Mucosa of stomach (tissue), 1 donor: ENCODE results near the gene C9orf50.
A peak's percentile ranks its signal among the peaks of the same experiment; 100 is the strongest.
"Not testable (repeated sequence)": the region's sequence is repeated elsewhere in the genome, so short reads cannot be mapped to it uniquely, and the experiment has no call there.

ENCODE experiments used
- H3K27me3 ChIP-seq: one replicate; pipeline ENCODE4 v1.7.0; 2013; ENCODE audit warnings: mild to moderate bottlenecking, low read length; ENCODE audit not compliant: control insufficient read depth, insufficient read depth
- H3K36me3 ChIP-seq: one replicate; pipeline ENCODE4 v1.7.0; 2013; ENCODE audit warnings: low read length; ENCODE audit not compliant: control insufficient read depth, insufficient read depth
- H3K4me1 ChIP-seq: one replicate; pipeline ENCODE4 v1.7.0; 2013; ENCODE audit warnings: mild to moderate bottlenecking, low read length; ENCODE audit not compliant: control insufficient read depth, insufficient read depth
- H3K4me3 ChIP-seq: one replicate; pipeline ENCODE4 v1.7.0; 2013; ENCODE audit warnings: low read length
- H3K9ac ChIP-seq: one replicate; pipeline ENCODE4 v1.7.0; 2013; ENCODE audit warnings: mild to moderate bottlenecking, low read length, moderate library complexity
- H3K9me3 ChIP-seq: one replicate; pipeline ENCODE4 v1.7.0; 2013; ENCODE audit warnings: mild to moderate bottlenecking, low read length, moderate library complexity; ENCODE audit not compliant: control insufficient read depth
- donor health status: Pancreatic carcinoma.

Gene C9orf50

DNA sequence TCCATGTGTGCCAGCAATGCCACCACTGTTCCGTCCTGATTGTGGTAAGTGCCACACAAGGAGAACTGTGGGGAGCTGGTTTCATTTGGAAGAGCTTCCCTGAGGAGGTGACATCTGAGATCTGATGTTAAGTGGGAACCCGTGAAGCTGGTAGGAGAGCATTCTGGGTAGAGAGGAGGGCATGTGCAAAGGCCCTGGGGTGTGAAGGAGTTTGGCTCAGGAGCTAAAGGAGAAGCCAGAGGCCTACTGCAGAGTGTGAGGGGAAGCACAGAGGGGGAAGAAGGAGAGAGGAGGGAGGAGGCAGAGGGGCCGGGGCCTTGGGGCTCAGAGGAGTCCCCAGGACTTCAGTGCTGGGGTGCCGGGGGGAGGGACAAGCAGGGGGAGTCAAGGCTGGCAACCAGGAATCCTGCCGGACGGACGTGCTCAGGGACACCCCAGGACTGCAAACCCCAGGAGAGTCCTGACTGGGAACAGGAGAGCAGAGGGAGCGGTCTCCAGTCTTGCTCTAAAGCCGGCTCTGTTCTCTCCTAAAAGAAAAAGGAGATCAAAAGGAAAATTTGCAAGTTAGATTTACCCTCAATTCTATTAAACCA lies 19.7 kb downstream of the C9orf50 start:
- Histone ChIP-seq H3K9ac (no peak overlapping the region), H3K9me3 (no peaks in the 10 kb centered on the region), H3K4me1 (peaks cover 26% of the 10 kb centered on the region), H3K36me3 (no peaks in the 10 kb centered on the region), H3K27me3 (peaks cover 10% of the 10 kb centered on the region), H3K4me3 (no peak overlapping the region)

DNA sequence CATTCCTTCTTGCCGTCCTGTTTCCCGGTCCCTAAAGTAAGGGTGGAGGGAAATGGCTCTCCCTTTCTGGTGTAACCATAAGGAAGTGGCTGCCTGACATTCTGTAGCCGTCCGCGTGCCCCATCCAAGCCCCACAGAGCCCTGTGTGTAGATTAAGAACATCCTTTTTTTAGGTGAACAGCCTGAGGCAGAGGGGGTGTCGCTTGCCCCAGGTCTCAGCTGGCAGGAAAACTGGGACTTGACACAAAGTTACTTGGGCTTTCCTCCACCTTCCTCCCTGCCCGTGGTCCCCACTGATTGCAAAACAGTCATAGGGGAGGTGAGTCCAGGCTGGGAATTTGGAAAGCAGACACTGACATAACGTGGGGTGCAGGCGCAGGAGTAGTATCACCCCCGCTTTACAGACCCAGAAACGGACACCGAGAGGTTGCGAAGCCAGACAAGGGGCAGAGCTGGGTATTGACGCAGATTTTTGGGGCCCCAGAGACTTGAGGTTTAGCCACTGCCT lies 22.8 kb downstream of the C9orf50 start:
- Histone ChIP-seq H3K9ac (peak overlapping the region; percentile 65), H3K4me3 (peak overlapping the region; percentile 8), H3K9me3 (no peaks in the 10 kb centered on the region), H3K27me3 (peaks cover 10% of the 10 kb centered on the region), H3K36me3 (no peaks in the 10 kb centered on the region), H3K4me1 (peaks cover 32% of the 10 kb centered on the region)

- peak overlapping the region; percentile 65 for H3K9ac ChIP-seq
- peak overlapping the region; percentile 8 for H3K4me3 ChIP-seq
- no peaks in the 10 kb centered on the region for H3K9me3 ChIP-seq
- H3K36me3 ChIP-seq = no peaks in the 10 kb centered on the region
- peaks cover 27% of the 10 kb centered on the region for H3K4me1 ChIP-seq
- peaks cover 10% of the 10 kb centered on the region for H3K27me3 ChIP-seq
Measured at GRCh38 chr9:129597355-129598088, 23.4 kb downstream of the C9orf50 start.

DNA sequence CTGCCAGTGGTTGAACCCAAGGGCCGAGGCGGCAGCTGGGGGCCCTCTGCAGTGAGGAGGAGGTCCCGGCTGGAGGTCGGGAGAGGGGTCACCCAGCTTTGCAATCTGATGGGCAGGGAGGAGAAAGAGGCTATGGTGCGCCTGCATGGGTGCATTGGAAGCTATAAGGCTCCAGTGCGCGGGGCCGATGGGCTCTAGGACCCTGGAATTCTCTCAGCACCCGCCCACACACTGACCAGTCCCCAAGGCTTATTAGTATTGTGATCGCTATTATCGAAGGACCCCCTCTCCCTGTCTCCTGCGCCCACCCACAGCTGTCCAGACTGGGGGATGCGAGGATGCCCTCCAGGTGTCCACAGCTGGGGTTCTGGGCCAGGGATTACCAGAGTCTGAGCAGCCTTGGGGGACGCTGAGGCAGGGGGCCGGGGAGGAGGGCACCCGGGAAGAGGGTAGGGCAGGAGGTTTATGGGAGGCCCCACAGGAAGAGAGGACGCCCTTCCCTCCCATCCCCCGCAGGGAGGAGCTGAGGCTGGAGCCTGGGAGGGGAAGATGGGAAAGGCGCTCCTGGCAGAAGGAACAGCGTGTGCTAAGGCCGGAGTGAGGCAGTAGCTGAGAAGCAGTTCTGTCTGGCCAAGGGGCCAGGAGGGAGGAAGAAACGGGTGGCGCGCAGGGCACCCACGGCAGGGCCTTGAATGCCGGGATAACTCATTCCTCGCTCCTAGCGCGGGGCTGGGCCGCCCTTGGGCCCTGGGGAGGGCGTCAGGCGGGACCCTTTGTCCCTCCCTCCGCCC lies 24.2 kb downstream of the C9orf50 start:
- Histone ChIP-seq H3K4me3 (no peak overlapping the region), H3K36me3 (no peaks in the 10 kb centered on the region), H3K27me3 (peaks cover 10% of the 10 kb centered on the region), H3K9me3 (no peaks in the 10 kb centered on the region), H3K4me1 (peaks cover 26% of the 10 kb centered on the region), H3K9ac (peak overlapping the region; percentile 59)

DNA sequence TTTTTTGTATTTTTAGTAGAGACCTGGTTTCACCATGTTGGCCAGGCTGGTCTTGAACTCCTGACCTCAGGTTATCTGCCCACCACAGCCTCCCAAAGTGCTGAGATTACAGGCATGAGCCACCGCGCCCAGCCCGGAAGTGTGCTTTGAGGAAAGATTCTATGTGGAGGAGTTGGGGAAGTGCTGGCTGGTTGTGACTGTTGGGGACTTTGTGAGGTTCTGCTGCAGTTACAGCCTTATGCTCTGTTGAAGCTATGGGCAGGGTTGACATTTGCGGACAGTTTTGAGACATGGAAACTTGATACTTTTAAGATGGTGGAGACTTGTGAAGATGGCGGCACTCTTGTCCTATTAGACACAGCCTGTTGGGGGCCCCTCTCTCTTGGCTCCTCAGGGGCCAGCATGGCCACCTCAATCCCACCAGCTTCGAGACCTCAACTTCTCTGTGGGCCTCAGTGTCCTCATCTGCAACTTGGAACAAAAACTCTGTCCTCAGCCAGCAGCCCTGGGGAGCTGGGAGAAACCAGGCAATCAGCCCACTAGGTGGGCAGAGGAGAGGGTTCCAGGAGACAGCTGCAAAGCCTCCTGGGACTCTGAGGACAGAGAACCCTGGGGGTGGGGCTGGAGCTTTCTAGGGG lies 24.9 kb downstream of the C9orf50 start:
- Histone ChIP-seq H3K4me1 (peaks cover 26% of the 10 kb centered on the region), H3K36me3 (no peaks in the 10 kb centered on the region), H3K4me3 (no peak overlapping the region), H3K27me3 (peaks cover 10% of the 10 kb centered on the region), H3K9me3 (no peaks in the 10 kb centered on the region), H3K9ac (peak overlapping the region; percentile 59)

GRCh38 chr9:129595311-129595741 lies 25.6 kb downstream of the C9orf50 start:
- Histone ChIP-seq H3K4me1 (peaks cover 26% of the 10 kb centered on the region), H3K4me3 (no peak overlapping the region), H3K36me3 (no peaks in the 10 kb centered on the region), H3K27me3 (peaks cover 10% of the 10 kb centered on the region), H3K9me3 (no peaks in the 10 kb centered on the region), H3K9ac (no peak overlapping the region)

DNA sequence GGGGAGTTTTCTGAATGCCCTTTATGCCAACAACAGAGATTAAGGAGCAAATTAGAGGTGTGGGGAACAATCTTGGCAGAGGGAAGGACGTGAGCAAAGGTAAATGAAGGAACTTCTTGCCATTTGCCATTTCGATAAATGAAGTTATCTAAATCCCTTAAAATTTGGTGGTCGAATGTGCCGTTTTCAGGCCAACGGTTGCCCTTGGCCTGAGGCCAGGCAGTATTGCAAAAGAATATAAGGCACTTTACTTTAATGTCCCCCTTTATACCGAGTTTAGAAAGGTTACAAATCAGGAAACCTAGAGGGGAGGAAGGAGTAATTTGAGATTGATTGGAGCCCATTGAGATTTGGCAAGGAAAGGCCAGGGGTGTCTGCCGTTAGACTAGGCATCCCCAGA lies 26.3 kb downstream of the C9orf50 start:
- Histone ChIP-seq H3K27me3 (peaks cover 10% of the 10 kb centered on the region), H3K9ac (no peak overlapping the region), H3K36me3 (no peaks in the 10 kb centered on the region), H3K4me1 (peaks cover 26% of the 10 kb centered on the region), H3K4me3 (no peak overlapping the region), H3K9me3 (no peaks in the 10 kb centered on the region)

GRCh38 chr9:129592790-129593189 lies 28.1 kb downstream of the C9orf50 start:
- H3K27me3 ChIP-seq, H3K9me3 ChIP-seq, H3K4me3 ChIP-seq, H3K36me3 ChIP-seq, H3K9ac ChIP-seq: not testable (repeated sequence)
- peaks cover 20% of the 10 kb centered on the region for H3K4me1 ChIP-seq

- no peaks in the 10 kb centered on the region for H3K36me3 ChIP-seq
- H3K4me1 ChIP-seq = peaks cover 13% of the 10 kb centered on the region
- no peak overlapping the region for H3K9ac ChIP-seq
- no peaks in the 10 kb centered on the region for H3K27me3 ChIP-seq
- no peak overlapping the region for H3K4me3 ChIP-seq
- H3K9me3 ChIP-seq = no peaks in the 10 kb centered on the region
Measured at GRCh38 chr9:129591916-129592315, 29.0 kb downstream of the C9orf50 start.

DNA sequence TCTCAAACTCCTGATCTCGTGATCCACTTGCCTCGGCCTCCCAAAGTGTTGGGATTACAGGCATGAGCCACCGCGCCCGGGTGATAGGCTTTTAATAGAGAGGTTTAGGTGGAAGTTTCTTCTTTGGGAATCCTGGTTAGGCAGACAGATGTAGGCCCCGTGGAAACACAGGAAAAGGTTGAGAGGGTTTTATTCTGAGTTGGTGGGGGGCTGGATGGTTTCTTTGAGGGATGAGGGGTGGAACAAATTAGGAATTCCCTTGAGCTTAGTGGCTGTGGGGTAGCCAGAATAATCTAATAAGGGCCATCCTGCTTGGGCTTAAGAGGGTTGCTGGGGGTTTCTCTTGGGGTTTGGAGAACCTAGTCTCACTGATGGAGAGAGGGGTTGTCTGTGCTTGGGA lies 30.4 kb downstream of the C9orf50 start:
- Histone ChIP-seq H3K27me3 (no peaks in the 10 kb centered on the region), H3K9ac (no peak overlapping the region), H3K9me3 (no peaks in the 10 kb centered on the region), H3K4me1 (no peaks in the 10 kb centered on the region), H3K36me3 (no peaks in the 10 kb centered on the region), H3K4me3 (no peak overlapping the region)

DNA sequence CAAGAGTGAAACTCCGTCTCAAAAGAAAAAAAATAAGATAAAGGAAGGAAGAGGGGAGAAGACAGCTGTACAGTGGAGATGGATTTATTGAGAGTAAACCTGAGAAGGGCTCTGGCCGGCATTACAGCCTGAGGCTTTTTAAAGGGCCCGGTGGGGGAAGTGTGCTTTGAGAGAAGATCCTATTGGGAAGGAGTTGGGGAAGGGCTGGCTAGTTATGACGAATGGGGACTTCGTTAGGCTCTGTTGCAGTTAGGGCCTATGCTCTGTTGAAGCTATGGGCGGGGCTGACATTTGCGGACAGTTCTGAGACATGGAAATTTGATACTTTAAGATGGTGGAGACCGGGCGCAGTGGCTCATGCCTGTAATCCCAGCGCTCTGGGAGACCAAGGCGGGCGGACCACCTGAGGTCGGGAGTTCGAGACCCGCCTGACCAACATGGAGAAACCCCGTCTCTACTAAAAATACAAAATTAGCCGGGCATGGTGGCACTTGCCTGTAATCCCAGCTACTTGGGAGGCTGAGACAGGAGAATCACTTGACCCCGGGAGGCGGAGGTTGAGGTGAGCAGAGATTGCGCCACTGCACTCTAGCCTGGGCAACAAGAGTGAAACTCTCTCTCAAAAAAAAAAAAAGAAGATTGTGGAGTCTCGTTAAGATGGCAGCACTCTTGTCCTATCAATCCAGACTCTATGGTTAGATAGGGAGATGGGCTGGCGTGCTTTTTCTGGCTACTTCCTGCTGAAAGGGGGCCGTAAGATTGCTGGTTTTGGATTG lies 33.2 kb downstream of the C9orf50 start:
- Histone ChIP-seq H3K9me3 (no peaks in the 10 kb centered on the region), H3K9ac (no peak overlapping the region), H3K36me3 (no peaks in the 10 kb centered on the region), H3K4me3 (no peak overlapping the region), H3K4me1 (peaks cover 7% of the 10 kb centered on the region), H3K27me3 (no peaks in the 10 kb centered on the region)
